NT2/D1 (cell line): Measurements from ENCODE around the gene MDM2.

Source experiments
- SUZ12 ChIP-seq: IDR thresholded peaks from 2 replicates; pipeline ENCODE4 v1.6.1; 2011; ENCODE audit not compliant: insufficient read length, insufficient read depth; ENCODE audit errors: extremely low read depth
- YY1 ChIP-seq: IDR thresholded peaks from 2 replicates; pipeline ENCODE4 v1.6.1; 2011; ENCODE audit not compliant: insufficient read length, insufficient read depth
- ZNF274 ChIP-seq: IDR thresholded peaks from 2 replicates; pipeline ENCODE4 v1.6.1; 2011; ENCODE audit warnings: mild to moderate bottlenecking, low read depth, low read length

DNA sequence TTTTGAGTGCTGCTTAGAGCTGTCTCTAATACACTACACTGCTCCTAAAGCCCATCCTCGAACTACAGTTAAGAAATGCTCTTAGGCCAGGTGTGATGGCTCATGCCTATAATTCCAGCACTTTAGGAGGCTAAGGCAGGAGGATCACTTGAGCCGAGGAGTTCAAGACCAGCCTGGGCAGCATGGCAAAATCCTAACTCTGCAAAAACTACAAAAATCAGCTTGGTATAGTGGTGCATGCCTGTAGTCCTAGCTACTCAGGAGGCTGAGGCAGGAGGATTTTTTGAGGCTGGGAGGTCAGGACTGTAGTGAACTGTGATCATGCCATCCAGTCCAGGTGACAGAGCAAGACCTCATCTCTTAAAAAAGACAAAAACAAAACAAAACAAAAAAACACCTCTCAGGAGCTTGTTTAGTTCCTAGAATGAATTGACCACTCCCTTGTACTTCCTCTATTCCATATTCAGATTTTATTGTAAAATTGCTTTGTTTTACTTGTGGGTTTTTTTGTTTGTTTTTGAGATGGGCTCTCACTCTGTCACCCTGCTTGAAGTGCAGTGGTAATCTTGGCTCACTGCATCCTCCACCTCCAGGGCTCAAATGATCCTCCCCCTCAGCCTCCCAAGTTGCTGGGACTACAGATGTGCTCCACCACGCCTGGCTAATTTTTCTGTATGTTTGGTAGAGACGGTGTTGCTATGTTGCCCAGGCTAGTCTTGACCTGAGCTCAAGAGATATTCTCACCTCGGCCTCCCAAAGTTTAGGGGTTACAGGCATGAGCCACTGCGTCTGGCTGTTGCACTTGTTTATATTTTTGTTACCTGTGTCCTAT lies 13.6 kb downstream of the MDM2 start:
- no peak for TF ChIP-seq ZNF274
- TF ChIP-seq YY1 = no peak
- TF ChIP-seq SUZ12 = no peak
